Inflammatory macrophage treated with lipopolysaccharide for 4 hours (primary cell): ENCODE measurements around the gene SERPINB2.
"Not testable (repeated sequence)": the region's sequence is repeated elsewhere in the genome, so short reads cannot be mapped to it uniquely, and the experiment has no call there.

Experiments used
- DNase-seq: peaks from one replicate; pipeline ENCODE4 v3.0.0-alpha.2; 2020

The SERPINB2 gene

GRCh38 chr18:63940008-63940407, 52.5 kb downstream of the SERPINB2 start:
- no peak for DNase-seq

- DNase-seq: not testable (repeated sequence)
These were observed 53.1 kb downstream of the SERPINB2 start for GRCh38 chr18:63940543-63941050.

DNA sequence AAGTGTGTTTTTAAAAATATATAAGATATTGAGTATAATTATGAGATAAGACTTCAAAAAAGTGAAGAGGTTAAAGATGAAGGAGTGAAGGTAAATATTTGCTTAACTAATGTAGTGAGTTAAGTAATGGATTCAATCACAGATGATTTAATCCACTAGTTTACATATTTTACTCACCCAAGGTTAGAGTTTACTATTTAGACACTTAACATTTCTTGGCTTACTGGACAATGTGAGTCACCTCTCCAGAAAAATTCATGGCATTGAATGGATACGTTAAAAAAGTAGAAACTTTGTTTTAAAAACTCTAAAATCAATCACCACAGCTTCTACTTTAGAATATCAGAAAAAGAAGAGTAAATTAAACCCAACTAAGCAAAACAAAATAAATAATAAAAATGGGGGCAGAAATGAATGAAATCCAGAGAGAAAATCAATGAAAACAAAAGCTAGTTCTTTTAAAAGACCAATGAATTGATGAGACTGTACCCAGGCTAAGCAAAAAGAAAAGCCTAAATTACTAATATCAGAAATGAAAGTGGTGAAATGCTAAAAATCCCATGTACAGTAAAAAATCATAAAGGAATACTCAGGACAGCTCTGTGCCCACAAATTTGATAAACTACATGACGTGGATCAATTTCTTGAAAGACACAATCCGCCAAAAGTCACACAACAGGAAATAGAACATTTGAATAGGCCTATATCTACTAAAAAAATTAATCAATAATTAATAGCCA, 59.7 kb downstream of the SERPINB2 start:
- DNase-seq: no peak

DNA sequence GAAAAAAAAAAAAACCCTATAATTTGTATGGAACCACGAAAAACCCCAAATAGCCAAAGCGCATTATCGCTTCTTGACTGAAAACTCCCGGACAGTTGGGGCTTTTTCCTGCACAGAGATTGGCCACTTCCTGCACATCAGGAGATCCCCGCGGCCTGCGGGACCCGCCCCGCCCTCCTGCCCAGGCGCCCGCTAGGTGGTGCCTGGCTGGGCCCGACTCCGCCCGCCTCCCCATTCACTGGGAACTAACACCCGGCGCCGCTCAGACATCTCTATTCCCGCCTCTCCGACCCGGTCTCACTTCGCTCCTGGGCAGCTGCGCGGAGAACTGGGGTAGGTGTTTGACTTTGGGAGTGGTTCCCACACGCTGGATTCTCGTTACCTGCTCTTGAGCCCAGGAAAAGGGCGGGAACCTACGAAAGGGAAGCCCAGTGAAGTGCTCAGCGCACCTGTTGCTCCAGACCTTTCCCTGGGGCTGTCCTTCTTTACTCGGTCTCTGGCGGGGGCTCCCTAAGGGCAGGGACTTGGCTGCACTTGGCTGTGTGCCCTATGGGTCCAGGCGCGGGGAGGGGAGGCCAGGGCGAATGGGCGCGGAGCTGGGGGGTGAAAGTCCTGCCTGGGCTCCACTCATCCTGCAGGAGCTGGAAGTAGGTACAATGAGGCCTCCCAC, 61.7 kb downstream of the SERPINB2 start, which contains the start of gene HMSD:
HMSD (plus strand) TSS at position 234 of the 670 bp plus-strand sequence. CDS start 4,155 bp downstream, outside the sequence.
- DNase-seq: peak; percentile 71

GRCh38 chr18:63951302-63951705, 63.8 kb downstream of the SERPINB2 start:
- no peak for DNase-seq
